ENCODE measurements around the gene RNF213.

DNA sequence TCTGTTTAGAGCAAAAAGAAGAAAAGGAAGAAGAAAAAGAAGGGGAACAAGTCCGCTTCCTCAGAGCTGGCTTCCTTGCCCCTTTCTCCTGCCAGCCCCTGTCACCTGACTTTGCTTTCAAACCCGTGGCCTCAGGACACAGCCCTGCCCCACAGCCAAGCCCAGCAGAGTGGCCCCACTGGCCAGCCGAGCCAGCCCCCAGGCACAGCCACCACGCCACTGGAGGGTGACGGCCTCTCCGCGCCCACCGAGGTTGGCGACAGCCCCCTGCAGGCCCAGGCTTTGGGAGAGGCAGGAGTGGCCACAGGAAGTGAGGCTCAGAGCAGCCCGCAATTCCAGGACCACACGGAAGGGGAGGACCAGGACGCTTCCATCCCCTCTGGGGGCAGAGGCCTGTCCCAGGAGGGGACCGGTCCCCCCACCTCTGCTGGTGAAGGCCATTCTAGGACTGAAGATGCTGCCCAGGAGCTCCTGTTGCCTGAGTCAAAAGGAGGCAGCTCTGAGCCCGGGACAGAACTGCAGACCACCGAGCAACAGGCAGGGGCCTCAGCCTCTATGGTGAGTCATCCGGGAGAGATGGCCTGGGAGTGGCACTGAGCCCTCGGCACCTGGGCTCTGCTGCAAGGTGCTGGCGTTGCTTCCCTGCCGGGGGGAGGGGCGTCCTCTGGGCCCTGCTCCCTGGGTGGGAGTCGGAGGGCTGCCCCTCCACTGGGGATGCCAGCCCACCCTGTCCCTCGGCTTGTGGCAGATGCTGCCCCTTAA lies 27.3 kb downstream of the RNF213 start:
- no peak for TF ChIP-seq CTCF (IDR thresholded peaks at IDR 0.05; ENCODE audit: insufficient read depth, low read length)
- TF ChIP-seq POLR2AphosphoS5 (IDR thresholded peaks at IDR 0.05; ENCODE audit: low read depth) = no peak
- TF ChIP-seq, protein P1, sequence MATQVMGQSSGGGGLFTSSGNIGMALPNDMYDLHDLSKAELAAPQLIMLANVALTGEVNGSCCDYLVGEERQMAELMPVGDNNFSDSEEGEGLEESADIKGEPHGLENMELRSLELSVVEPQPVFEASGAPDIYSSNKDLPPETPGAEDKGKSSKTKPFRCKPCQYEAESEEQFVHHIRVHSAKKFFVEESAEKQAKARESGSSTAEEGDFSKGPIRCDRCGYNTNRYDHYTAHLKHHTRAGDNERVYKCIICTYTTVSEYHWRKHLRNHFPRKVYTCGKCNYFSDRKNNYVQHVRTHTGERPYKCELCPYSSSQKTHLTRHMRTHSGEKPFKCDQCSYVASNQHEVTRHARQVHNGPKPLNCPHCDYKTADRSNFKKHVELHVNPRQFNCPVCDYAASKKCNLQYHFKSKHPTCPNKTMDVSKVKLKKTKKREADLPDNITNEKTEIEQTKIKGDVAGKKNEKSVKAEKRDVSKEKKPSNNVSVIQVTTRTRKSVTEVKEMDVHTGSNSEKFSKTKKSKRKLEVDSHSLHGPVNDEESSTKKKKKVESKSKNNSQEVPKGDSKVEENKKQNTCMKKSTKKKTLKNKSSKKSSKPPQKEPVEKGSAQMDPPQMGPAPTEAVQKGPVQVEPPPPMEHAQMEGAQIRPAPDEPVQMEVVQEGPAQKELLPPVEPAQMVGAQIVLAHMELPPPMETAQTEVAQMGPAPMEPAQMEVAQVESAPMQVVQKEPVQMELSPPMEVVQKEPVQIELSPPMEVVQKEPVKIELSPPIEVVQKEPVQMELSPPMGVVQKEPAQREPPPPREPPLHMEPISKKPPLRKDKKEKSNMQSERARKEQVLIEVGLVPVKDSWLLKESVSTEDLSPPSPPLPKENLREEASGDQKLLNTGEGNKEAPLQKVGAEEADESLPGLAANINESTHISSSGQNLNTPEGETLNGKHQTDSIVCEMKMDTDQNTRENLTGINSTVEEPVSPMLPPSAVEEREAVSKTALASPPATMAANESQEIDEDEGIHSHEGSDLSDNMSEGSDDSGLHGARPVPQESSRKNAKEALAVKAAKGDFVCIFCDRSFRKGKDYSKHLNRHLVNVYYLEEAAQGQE (IDR thresholded peaks at IDR 0.05; ENCODE audit: insufficient replicate concordance, low read depth) = no peak
- no peak for TF ChIP-seq GABPA (IDR thresholded peaks at IDR 0.05; ENCODE audit: low read depth)
- TF ChIP-seq SPI1 (IDR thresholded peaks at IDR 0.05; ENCODE audit: borderline replicate concordance, low read depth) = no peak
